ENCODE data around the gene ELL2. TPM values are rescaled to one million over a fixed set of nuclear protein-coding genes. Genes with fewer than 3 reads are reported as not detected.

ELL2 gene
- total RNA-seq, 6 experiments from 2014 or later, result 74.3 to 96.4 (median 84.5) TPM

- no peaks in the 10 kb centered on the region for H3K36me3 ChIP-seq
- DNase-seq, result no peak
- TF ChIP-seq, protein P1, sequence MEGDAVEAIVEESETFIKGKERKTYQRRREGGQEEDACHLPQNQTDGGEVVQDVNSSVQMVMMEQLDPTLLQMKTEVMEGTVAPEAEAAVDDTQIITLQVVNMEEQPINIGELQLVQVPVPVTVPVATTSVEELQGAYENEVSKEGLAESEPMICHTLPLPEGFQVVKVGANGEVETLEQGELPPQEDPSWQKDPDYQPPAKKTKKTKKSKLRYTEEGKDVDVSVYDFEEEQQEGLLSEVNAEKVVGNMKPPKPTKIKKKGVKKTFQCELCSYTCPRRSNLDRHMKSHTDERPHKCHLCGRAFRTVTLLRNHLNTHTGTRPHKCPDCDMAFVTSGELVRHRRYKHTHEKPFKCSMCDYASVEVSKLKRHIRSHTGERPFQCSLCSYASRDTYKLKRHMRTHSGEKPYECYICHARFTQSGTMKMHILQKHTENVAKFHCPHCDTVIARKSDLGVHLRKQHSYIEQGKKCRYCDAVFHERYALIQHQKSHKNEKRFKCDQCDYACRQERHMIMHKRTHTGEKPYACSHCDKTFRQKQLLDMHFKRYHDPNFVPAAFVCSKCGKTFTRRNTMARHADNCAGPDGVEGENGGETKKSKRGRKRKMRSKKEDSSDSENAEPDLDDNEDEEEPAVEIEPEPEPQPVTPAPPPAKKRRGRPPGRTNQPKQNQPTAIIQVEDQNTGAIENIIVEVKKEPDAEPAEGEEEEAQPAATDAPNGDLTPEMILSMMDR (IDR thresholded peaks at IDR 0.05), result no peak
- TF ChIP-seq POLR2A (IDR thresholded peaks at IDR 0.05), result no peak
- H3K27me3 ChIP-seq, result no peaks in the 10 kb centered on the region
- WGBS (ENCODE audit: insufficient coverage, low coverage, low lambda C conversion rate, missing lambda C conversion rate), result 52% methylated on average over 2 of the region's 2 CpGs
- H3K27ac ChIP-seq, result peak overlapping the region in 1 of 3 donors; percentile 82
- H3K4me1 ChIP-seq, result peaks cover 0 to 58% (median 10%) of the 10 kb centered on the region in 4 donors
- ATAC-seq, result no peak
- H3K4me3 ChIP-seq, result no peak overlapping the region
- H3K9me3 ChIP-seq, result no peaks in the 10 kb centered on the region
- intact Hi-C loops (cut with DNase I), result no loop called here
Measured at GRCh38 chr5:95986001-95986400, 24.4 kb upstream of the ELL2 start.

GRCh38 chr5:95985249-95985648 is 23.6 kb upstream of the ELL2 start:
- no peaks in the 10 kb centered on the region for H3K9me3 ChIP-seq
- 56% methylated on average over 1 of the region's 1 CpG for WGBS (ENCODE audit: insufficient coverage, low coverage, low lambda C conversion rate, missing lambda C conversion rate)
- H3K4me3 ChIP-seq, result no peak overlapping the region
- H3K4me1 ChIP-seq, result peaks cover 0 to 58% (median 10%) of the 10 kb centered on the region in 4 donors
- ATAC-seq (no peak), DNase-seq (no peak)
- intact Hi-C loops (cut with DNase I), result no loop called here
- H3K36me3 ChIP-seq, result no peaks in the 10 kb centered on the region
- H3K27me3 ChIP-seq, result no peaks in the 10 kb centered on the region
- TF ChIP-seq, protein P1 (IDR thresholded peaks at IDR 0.05), result peak in 3 of 4 donors; percentile 4 to 14 (median 5)
- TF ChIP-seq POLR2A (IDR thresholded peaks at IDR 0.05), result no peak
- H3K27ac ChIP-seq, result peak overlapping the region in 2 of 3 donors; percentile 21 to 82

GRCh38 chr5:95984287-95984938 is 22.8 kb upstream of the ELL2 start:
- Histone ChIP-seq H3K27ac (peak overlapping the region; percentile 21 to 29 (median 26)), H3K36me3 (no peaks in the 10 kb centered on the region), H3K4me3 (no peak overlapping the region), H3K9me3 (no peaks in the 10 kb centered on the region), H3K27me3 (no peaks in the 10 kb centered on the region), H3K4me1 (peaks cover 0 to 50% (median 7%) of the 10 kb centered on the region in 4 donors)
- TF ChIP-seq, protein P1 (IDR thresholded peaks at IDR 0.05), result no peak
- no peak for TF ChIP-seq POLR2A (IDR thresholded peaks at IDR 0.05)
- 72% methylated on average over 2 of the region's 2 CpGs for WGBS (ENCODE audit: insufficient coverage, low coverage, low lambda C conversion rate, missing lambda C conversion rate)
- ATAC-seq (peak in 1 of 4 donors; percentile 49), DNase-seq (no peak)
- intact Hi-C loops (cut with DNase I), result no loop called here

DNA sequence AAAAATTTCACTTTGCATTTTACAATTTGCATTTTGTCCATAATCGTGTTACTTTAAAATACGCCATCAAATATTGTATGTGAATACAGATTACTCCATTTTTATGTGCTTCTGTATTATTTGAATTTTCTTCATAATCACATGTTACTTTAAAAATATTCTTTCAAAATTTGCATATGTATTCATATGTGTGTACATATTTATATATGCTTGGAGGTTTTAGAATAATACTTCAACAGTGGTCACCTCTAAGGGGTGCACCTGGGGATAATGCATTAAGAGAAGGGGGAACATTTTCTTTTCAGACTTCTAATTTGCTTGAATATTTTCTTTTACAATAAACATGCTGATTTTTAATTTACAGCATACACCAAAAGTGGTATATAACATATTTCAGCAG is 21.9 kb upstream of the ELL2 start:
- 82% methylated on average over 2 of the region's 2 CpGs for WGBS (ENCODE audit: insufficient coverage, low coverage, low lambda C conversion rate, missing lambda C conversion rate)
- TF ChIP-seq, protein P1 (IDR thresholded peaks at IDR 0.05), result no peak
- TF ChIP-seq POLR2A (IDR thresholded peaks at IDR 0.05), result no peak
- peak overlapping the region in 1 of 3 donors; percentile 21 for H3K27ac ChIP-seq

More for the DNA sequence above, 21.9 kb upstream of the ELL2 start:
- DNase-seq (no peak), ATAC-seq (no peak)
- Histone ChIP-seq H3K4me1 (peaks cover 0 to 43% (median 6%) of the 10 kb centered on the region in 4 donors), H3K4me3 (no peak overlapping the region), H3K9me3 (no peaks in the 10 kb centered on the region), H3K36me3 (no peaks in the 10 kb centered on the region), H3K27me3 (no peaks in the 10 kb centered on the region)
- intact Hi-C loops (cut with DNase I), result no loop called here
